Measurements from ENCODE around the gene CBX7. TPM values are rescaled to one million over a fixed set of nuclear protein-coding genes. Genes with fewer than 3 reads are reported as not detected.

CBX7 gene
- total and polyA plus RNA-seq, 4 donors, result 2.2 to 21.8 (median 14.9) TPM

DNA sequence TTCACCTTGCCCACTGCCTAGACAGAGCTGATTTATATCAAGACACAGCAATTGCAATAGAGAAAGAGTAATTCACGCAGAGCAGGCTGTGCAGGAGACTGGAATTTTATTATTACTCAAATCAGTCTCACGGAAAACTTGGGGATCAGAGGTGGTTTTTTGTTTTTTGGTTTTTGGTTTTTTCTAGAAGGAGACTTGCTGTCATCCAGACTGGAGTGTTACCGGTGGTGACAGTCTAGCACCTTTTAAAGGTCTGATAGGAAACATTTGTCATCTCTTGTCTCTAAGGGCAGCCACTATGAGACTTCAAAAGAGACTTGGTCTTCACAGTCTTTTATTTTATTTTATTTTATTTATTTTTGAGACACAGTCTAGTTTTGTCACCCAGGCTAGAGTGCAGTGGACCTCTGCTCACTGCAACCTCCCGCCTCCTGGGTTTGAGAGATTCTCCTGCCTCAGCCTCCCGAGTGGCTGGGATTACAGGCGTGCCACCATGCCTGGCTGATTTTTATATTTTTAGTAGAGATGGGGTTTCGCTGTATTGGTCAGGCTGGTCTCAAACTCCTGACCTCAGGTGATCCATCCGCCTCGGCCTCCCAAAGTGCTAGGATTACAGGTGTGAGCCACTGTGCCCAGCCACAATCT, 36.4 kb downstream of the CBX7 start:
- TF ChIP-seq, protein P1, sequence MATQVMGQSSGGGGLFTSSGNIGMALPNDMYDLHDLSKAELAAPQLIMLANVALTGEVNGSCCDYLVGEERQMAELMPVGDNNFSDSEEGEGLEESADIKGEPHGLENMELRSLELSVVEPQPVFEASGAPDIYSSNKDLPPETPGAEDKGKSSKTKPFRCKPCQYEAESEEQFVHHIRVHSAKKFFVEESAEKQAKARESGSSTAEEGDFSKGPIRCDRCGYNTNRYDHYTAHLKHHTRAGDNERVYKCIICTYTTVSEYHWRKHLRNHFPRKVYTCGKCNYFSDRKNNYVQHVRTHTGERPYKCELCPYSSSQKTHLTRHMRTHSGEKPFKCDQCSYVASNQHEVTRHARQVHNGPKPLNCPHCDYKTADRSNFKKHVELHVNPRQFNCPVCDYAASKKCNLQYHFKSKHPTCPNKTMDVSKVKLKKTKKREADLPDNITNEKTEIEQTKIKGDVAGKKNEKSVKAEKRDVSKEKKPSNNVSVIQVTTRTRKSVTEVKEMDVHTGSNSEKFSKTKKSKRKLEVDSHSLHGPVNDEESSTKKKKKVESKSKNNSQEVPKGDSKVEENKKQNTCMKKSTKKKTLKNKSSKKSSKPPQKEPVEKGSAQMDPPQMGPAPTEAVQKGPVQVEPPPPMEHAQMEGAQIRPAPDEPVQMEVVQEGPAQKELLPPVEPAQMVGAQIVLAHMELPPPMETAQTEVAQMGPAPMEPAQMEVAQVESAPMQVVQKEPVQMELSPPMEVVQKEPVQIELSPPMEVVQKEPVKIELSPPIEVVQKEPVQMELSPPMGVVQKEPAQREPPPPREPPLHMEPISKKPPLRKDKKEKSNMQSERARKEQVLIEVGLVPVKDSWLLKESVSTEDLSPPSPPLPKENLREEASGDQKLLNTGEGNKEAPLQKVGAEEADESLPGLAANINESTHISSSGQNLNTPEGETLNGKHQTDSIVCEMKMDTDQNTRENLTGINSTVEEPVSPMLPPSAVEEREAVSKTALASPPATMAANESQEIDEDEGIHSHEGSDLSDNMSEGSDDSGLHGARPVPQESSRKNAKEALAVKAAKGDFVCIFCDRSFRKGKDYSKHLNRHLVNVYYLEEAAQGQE (IDR thresholded peaks at IDR 0.05), result no peak
- no peak for TF ChIP-seq TAF1 (conservative IDR thresholded peaks at IDR 0.05)
- TF ChIP-seq JUND (IDR thresholded peaks at IDR 0.05), result no peak
- TF ChIP-seq EGR1 (IDR thresholded peaks at IDR 0.05; ENCODE audit: low read depth in 2 of 2), result no peak
- no peak for TF ChIP-seq RAD21 (IDR thresholded peaks at IDR 0.05)
- TF ChIP-seq CTCF (IDR thresholded peaks at IDR 0.05; ENCODE audit: low read depth, low read length, missing input control), result no peak
- TF ChIP-seq NR2F2 (IDR thresholded peaks at IDR 0.05), result no peak
- TF ChIP-seq GABPA (IDR thresholded peaks at IDR 0.05 in 1 of 2, conservative IDR thresholded peaks at IDR 0.05 in 1 of 2), result no peak
- TF ChIP-seq ATF3 (IDR thresholded peaks at IDR 0.05), result no peak
- no peak for TF ChIP-seq HNF4A (conservative IDR thresholded peaks at IDR 0.05)
- TF ChIP-seq FOXA1 (IDR thresholded peaks at IDR 0.05), result no peak
- no peak for TF ChIP-seq HNF4G (IDR thresholded peaks at IDR 0.05)
- TF ChIP-seq, protein P2, sequence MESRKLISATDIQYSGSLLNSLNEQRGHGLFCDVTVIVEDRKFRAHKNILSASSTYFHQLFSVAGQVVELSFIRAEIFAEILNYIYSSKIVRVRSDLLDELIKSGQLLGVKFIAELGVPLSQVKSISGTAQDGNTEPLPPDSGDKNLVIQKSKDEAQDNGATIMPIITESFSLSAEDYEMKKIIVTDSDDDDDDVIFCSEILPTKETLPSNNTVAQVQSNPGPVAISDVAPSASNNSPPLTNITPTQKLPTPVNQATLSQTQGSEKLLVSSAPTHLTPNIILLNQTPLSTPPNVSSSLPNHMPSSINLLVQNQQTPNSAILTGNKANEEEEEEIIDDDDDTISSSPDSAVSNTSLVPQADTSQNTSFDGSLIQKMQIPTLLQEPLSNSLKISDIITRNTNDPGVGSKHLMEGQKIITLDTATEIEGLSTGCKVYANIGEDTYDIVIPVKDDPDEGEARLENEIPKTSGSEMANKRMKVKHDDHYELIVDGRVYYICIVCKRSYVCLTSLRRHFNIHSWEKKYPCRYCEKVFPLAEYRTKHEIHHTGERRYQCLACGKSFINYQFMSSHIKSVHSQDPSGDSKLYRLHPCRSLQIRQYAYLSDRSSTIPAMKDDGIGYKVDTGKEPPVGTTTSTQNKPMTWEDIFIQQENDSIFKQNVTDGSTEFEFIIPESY (IDR thresholded peaks at IDR 0.05), result no peak
- TF ChIP-seq SP1 (IDR thresholded peaks at IDR 0.05), result no peak
- no peak for TF ChIP-seq FOXA2 (IDR thresholded peaks at IDR 0.05)
- Histone ChIP-seq H3K27ac (ENCODE audit: low read depth in 1 of 2, low read length in 2 of 2) (no peak overlapping the region), H3K4me3 (ENCODE audit: low read depth in 1 of 3, low read length in 3 of 3) (no peak overlapping the region), H3K4me1 (ENCODE audit: control insufficient read depth in 4 of 4, insufficient read depth in 4 of 4, low read length in 3 of 4) (no peaks in the 10 kb centered on the region), H3K36me3 (ENCODE audit: control insufficient read depth in 4 of 4, insufficient read depth in 3 of 4, low read depth in 1 of 4, low read length in 3 of 4) (no peaks in the 10 kb centered on the region), H3K27me3 (ENCODE audit: control insufficient read depth in 4 of 4, insufficient read depth in 4 of 4, low read length in 3 of 4) (no peaks in the 10 kb centered on the region), H3K9ac (ENCODE audit: low read depth in 1 of 2, low read length in 2 of 2) (no peak overlapping the region), H3K9me3 (ENCODE audit: control insufficient read depth in 4 of 4, low read length in 3 of 4) (no peaks in the 10 kb centered on the region)
- no peak for DNase-seq (ENCODE audit: low spot score)
- 81% methylated on average over 9 of the region's 9 CpGs for WGBS

DNA sequence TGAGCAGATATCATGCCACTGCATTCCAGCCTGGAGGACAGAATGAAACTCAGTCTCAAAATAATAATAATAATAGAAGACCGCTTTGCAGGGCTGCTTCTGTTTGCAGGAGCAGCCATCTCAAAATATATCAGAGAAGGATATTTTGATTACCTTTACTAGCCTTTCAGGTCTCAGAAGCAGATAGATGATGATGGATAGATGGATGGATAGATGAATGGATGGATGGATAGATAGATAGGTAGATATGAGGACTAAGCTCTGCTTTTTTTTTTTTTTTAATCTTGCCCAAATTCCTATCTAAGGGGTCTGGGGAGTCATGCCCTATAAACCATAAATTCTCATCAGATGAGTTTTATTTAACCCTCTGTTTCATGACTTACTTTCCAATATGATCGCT, 36.9 kb downstream of the CBX7 start:
- DNase-seq (ENCODE audit: low spot score), result no peak
- H3K4me3 ChIP-seq (ENCODE audit: low read depth in 1 of 3, low read length in 3 of 3), result no peak overlapping the region
- WGBS, result 92% methylated on average over 2 of the region's 2 CpGs
- H3K27ac ChIP-seq (ENCODE audit: low read depth in 1 of 2, low read length in 2 of 2), result no peak overlapping the region
- H3K36me3 ChIP-seq (ENCODE audit: control insufficient read depth in 4 of 4, insufficient read depth in 3 of 4, low read depth in 1 of 4, low read length in 3 of 4), result no peaks in the 10 kb centered on the region
- no peak overlapping the region for H3K9ac ChIP-seq (ENCODE audit: low read depth in 1 of 2, low read length in 2 of 2)
- no peaks in the 10 kb centered on the region for H3K27me3 ChIP-seq (ENCODE audit: control insufficient read depth in 4 of 4, insufficient read depth in 4 of 4, low read length in 3 of 4)
- H3K4me1 ChIP-seq (ENCODE audit: control insufficient read depth in 4 of 4, insufficient read depth in 4 of 4, low read length in 3 of 4), result no peaks in the 10 kb centered on the region
- no peaks in the 10 kb centered on the region for H3K9me3 ChIP-seq (ENCODE audit: control insufficient read depth in 4 of 4, low read length in 3 of 4)
- TF ChIP-seq HNF4G (IDR thresholded peaks at IDR 0.05) (no peak), EGR1 (IDR thresholded peaks at IDR 0.05; ENCODE audit: low read depth in 2 of 2) (no peak), HNF4A (conservative IDR thresholded peaks at IDR 0.05) (no peak), GABPA (IDR thresholded peaks at IDR 0.05 in 1 of 2, conservative IDR thresholded peaks at IDR 0.05 in 1 of 2) (no peak), SP1 (IDR thresholded peaks at IDR 0.05) (no peak), FOXA1 (IDR thresholded peaks at IDR 0.05) (no peak), MAX (IDR thresholded peaks at IDR 0.05) (no peak), RXRA (IDR thresholded peaks at IDR 0.05) (no peak), NR2F2 (IDR thresholded peaks at IDR 0.05) (no peak), FOXA2 (IDR thresholded peaks at IDR 0.05) (no peak), CTCF (IDR thresholded peaks at IDR 0.05; ENCODE audit: low read depth, low read length, missing input control) (no peak)
- TF ChIP-seq, protein P1 (IDR thresholded peaks at IDR 0.05), result no peak
